GM19099 (cell line): ENCODE results near the gene WSB1.
A peak's percentile ranks its signal among the peaks of the same experiment; 100 is the strongest.

Source experiments
- POLR2A ChIP-seq: IDR thresholded peaks from 3 replicates; pipeline ENCODE4 v1.6.1; 2011; ENCODE audit warnings: low read depth; ENCODE audit not compliant: insufficient read length; ENCODE audit errors: extremely low read depth

WSB1 gene

DNA sequence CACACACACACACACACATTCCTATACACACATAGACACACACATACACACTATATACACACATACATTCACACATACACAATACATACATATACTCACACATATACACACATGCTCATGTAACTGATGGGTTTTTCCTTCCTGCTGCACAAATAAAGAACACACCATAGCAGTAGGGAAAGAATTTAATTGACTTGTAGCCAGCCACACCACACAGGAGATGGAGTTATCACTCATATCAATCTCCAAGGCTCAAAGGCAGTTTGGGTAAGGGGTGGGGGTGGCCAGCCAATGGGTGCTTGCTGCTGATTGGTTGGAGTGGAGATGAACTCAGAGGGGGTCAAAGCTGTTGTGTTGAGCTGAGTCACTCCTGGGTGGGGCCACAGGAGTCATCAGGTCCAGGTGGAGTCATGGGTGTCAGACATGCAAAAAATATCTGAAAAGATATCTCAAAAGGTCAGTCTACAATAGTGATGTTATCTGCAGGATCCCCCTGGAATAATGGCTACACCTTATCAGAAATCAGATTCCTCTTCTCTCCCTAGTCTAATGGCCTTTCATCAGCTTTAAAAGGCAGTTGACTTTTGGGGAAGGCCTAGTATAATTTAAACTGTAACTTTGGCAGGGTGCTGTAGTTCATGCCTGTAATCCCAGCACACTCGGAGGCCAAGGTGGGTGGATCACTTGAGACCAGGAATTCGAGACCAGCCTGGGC lies 46.1 kb downstream of the WSB1 start:
- TF ChIP-seq POLR2A: no peak

GRCh38 chr17:27340575-27340974 lies 46.7 kb downstream of the WSB1 start:
- no peak for TF ChIP-seq POLR2A

DNA sequence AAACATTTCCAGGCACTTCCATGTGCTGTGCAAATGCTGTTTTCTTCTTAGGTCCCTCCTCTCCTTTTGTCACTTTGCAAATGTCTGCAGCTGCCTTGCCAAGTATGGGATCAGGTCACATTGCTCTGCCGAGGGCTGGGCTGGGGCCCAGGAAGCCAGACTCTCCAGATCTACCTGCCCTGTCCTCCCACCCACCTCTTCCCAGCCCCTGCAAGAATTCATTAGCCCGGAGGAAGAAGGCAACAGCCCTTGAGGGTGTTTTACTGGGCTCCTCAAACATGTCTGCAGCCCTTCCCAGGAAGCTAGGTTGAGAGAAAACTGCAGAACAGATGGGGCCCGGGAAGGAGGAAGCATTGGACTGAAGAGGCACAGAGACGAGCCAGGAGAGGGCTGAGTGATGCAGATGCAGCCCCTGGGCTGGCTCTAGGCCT lies 47.1 kb downstream of the WSB1 start:
- TF ChIP-seq POLR2A: no peak

DNA sequence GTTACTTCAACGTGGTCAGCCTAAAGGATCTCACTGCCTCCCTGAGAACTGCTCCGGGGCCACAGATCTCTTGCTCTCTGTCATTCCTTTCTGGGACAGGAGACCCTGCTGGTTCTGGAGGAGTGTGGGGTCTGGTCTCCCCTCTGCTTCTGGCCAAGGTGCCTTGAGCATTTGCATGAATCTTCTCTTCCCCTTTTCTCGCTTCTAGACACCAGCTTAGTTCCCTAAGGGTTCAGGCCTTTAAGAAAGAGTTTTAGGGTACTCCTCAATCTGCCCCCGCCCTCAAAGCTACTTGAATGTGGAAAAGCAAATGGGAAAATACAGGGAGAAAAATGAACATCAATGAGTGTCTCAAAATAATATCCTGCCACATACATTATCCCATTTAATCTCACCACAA lies 48.1 kb downstream of the WSB1 start:
- TF ChIP-seq POLR2A: no peak

GRCh38 chr17:27343294-27343693 lies 49.4 kb downstream of the WSB1 start:
- no peak for TF ChIP-seq POLR2A

GRCh38 chr17:27343977-27344607 lies 50.2 kb downstream of the WSB1 start:
- no peak for TF ChIP-seq POLR2A

- no peak for TF ChIP-seq POLR2A
These were observed 51.4 kb downstream of the WSB1 start for GRCh38 chr17:27345141-27345904.

DNA sequence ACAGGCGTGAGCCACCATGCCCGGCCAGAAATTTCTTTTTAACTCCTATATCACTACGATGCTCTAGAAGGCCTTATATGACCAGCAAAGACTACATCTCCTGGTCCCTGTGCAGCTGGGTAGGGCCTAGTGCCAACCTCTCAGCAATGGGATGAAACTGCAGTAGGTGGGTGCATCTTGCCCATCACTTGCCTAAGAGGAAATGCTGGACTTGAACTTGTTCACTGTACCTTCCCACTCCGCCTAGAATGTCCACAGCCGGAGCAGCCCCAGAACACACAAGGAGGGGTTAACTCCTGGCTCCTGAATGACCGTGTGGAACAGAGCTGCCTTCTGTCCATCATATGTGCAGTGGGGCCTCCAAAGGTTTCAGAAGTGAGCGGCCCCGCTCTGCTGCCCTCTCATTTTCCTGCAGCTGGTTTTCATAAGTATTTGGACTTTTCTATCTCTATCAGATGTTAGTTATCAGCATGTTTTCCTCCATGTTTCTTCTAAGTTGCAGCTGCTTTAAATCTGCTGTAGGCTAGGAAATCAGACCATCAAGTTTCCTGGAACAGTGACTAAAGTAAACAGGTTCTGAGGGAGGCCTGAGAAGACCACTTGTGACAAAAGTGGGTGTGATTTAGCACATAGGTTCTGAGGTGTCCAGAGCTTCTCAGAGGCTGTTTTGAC lies 52.5 kb downstream of the WSB1 start:
- TF ChIP-seq POLR2A: no peak

DNA sequence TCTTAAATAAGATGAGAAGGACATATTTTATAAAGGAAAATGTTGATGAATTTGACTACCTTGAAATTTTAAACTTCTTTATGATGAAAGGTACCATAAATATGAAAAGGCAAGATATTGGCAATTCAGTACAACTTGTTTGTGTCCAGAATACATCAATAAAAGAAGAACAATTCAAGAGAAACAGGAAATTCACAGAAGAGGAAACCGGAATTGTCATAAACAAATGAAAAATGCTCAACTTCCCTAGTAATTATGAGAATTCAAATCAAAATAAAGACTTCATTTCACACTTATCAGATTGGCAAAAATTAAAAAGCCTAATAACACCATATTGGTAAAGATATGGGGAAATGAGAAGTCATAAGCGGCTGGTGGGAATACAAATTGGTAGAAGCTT lies 54.3 kb downstream of the WSB1 start:
- TF ChIP-seq POLR2A: no peak

DNA sequence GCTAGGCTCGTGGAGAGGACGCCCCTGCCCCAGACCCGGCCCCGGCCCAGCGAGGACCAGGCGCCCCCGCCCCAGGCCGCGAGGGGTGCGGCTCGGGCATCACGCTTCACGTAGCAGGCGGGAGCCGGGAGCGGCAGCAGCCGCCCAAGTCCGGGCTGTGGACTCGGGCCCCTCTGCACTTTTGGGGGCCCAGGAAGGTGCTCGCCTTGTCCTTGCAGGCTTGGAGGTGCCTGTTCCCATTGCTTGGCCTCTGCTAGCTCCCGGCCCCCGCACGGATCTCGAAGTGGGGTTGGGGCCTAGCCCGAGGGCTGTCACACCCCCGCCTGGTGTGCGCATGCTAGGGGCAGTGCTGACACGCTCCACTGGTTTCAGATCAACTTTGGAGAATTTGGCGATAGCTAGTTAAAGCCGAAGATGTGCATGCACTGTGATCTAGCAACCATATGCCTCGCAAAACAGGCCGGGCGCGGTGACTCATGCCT lies 55.7 kb downstream of the WSB1 start:
- TF ChIP-seq POLR2A: no peak

DNA sequence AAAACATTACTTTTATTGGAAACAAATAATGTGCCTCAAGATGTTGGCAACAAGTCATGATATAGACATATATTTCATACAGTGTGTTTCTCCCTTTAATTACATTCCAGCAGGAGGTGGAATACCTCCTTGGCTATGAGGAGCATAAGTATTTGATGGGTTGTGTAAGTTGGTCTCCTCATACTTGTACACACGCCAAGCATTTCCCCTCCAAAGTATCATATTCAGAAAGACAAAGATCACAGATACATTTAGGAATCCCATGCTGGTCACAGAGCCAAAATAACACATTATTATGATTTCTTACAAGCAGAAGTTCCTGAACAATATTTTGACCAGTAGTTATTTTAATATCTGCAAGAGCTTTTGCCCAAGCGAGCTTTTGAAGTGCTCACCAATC lies 57.8 kb downstream of the WSB1 start:
- TF ChIP-seq POLR2A: no peak

DNA sequence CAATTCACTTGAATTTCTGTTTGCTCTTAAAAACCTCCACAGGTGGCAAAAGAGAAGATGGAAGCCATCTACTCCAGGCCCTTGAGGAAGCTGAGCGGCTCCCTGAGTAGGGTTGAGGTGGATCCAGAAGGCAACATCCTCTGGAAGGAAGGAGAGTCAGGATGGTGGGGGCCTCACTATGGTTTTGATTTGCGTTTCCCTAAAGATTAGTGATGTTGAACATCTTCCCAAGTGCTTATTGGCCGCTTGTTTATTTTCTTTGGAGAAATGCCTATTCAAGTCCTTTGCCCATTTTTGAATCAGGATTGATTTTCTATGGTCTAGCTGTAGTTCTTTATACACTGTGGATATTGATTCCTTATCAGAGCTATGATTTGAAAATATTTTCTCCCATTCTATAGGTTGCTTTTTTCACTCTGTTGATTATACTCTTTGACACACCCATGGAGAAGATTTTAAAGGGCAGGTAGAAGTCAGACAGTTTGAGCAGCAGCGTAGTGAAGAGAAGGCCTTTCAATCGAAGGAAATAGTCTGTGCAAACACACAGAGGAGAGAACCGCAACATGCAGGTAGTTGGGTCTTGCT lies 58.6 kb downstream of the WSB1 start:
- TF ChIP-seq POLR2A: no peak

DNA sequence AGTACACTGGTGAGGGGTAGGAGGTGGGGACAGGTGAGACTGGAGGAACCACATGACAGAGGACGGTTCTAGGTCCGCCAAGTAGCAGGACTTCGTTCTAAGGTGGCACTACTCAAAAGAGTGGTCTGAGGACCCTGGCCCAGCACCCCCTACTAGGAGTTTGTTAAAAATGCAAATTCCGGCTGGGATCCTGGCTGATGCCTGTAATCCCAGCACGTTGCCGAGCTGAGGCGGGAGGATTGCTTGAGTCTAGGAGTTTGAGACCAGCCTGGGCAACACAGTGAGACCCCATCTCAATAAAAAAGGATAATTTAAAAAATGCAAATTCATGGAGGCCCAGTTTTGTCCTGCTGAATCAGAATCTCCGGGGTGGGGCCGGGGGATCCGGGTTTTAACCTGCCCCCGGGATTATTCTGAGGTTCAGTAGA lies 59.1 kb downstream of the WSB1 start:
- no peak for TF ChIP-seq POLR2A

- TF ChIP-seq POLR2A: peak; percentile 73
These were observed 59.6 kb downstream of the WSB1 start for GRCh38 chr17:27353461-27354050.
